Epidermal melanocyte (primary cell): Measurements from ENCODE around the gene GOLGA8T.
"Not testable (repeated sequence)": the region's sequence is repeated elsewhere in the genome, so short reads cannot be mapped to it uniquely, and the experiment has no call there.

Experiments
- DNase-seq: peaks from one replicate; pipeline ENCODE4 v3.0.0; 2011; ENCODE audit warnings: low spot score; ENCODE audit not compliant: insufficient read length

GOLGA8T gene

GRCh38 chr15:30191639-30192038, 56.8 kb downstream of the GOLGA8T start:
- DNase-seq = not testable (repeated sequence)

DNA sequence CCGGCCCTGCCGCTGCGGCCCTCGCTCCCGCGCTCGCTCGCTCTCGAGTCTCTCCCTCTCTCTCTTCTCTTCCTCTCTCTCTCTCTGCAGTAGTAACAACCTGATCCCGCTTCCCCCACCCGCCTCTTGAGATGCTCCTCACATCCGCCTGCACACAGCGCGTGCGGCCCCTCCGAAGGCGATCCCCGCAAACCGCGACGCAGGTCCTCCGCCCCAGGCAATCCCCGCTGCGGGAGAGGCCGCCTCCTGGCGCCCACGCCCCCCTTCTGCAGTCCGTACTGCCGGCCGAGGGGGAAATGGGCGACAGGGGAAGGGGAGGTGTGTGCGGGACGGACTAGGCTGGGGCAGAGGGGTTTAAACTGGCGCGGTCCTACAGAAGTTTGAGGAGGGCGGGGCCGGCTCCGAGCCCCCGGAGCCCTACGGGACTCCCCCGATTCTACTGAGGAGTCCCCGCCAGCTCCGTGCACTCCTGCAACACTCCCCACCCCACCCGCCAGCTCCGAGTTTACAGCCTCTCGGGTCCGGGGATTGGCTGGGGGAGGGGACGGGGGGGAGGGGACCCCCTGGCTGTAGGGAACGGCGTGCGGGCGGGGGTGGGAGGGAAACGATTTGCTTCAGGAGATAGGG, 57.4 kb downstream of the GOLGA8T start:
- DNase-seq = not testable (repeated sequence)

GRCh38 chr15:30192892-30193291, 58.0 kb downstream of the GOLGA8T start:
- DNase-seq = not testable (repeated sequence)
